T-helper 1 cell treated with Interleukin-12 subunit alpha and Interleukin-12 subunit beta and Interleukin-4 antibody, amounts not matched to agents 30 ng/mL and 1 ng/mL, for 36 hours (primary cell): ENCODE results near the gene PDYN. TPM values are rescaled to one million over a fixed set of nuclear protein-coding genes. Genes with fewer than 3 reads are reported as not detected.

Source experiments
- intact Hi-C: fragments of 100-400 bp; cut with micrococcal nuclease; formaldehyde crosslinking; loops from one replicate; pipeline ENCODE4 v1.15.1; 2024
- total RNA-seq: library from RNA; stranded (reverse); gene quantifications from 2 replicates; pipeline ENCODE4 v1.2.3, GENCODE V29; 2022

PDYN gene
- total RNA-seq, 1 donor from 2014 or later: not detected

GRCh38 chr20:1952737-1953530 lies 40.9 kb downstream of the PDYN start:
- intact Hi-C loops: no loop called here

- intact Hi-C loops: no loop called here
Observed at GRCh38 chr20:1951436-1952115, 42.3 kb downstream of the PDYN start.

GRCh38 chr20:1950836-1951235 lies 43.0 kb downstream of the PDYN start:
- intact Hi-C loops: no loop called here

- intact Hi-C loops: no loop called here
Observed at GRCh38 chr20:1949347-1950100, 44.3 kb downstream of the PDYN start.

- intact Hi-C loops: no loop called here
Observed at GRCh38 chr20:1947535-1947846, 46.4 kb downstream of the PDYN start.

- intact Hi-C loops: no loop called here
Observed at GRCh38 chr20:1946762-1947534, 46.9 kb downstream of the PDYN start.

GRCh38 chr20:1946442-1946761 lies 47.5 kb downstream of the PDYN start:
- intact Hi-C loops: no loop called here

- intact Hi-C loops: no loop called here
Observed at GRCh38 chr20:1945660-1946059, 48.2 kb downstream of the PDYN start.

- intact Hi-C loops: no loop called here
Observed at GRCh38 chr20:1945134-1945618, 48.7 kb downstream of the PDYN start.

- intact Hi-C loops: no loop called here
Observed at GRCh38 chr20:1944345-1945091, 49.3 kb downstream of the PDYN start.

- intact Hi-C loops: no loop called here
Observed at GRCh38 chr20:1943275-1944002, 50.4 kb downstream of the PDYN start.

GRCh38 chr20:1942486-1943274 lies 51.2 kb downstream of the PDYN start:
- intact Hi-C loops: no loop called here

- intact Hi-C loops: no loop called here
Observed at GRCh38 chr20:1942061-1942460, 51.8 kb downstream of the PDYN start.

GRCh38 chr20:1941226-1941625 lies 52.6 kb downstream of the PDYN start:
- intact Hi-C loops: no loop called here

GRCh38 chr20:1940581-1940980 lies 53.3 kb downstream of the PDYN start:
- intact Hi-C loops: no loop called here

- intact Hi-C loops: no loop called here
Observed at GRCh38 chr20:1939270-1939595, 54.6 kb downstream of the PDYN start.

GRCh38 chr20:1938464-1939269 lies 55.2 kb downstream of the PDYN start:
- intact Hi-C loops: no loop called here

GRCh38 chr20:1937316-1937976 lies 56.4 kb downstream of the PDYN start:
- intact Hi-C loops: no loop called here
